Measurements from ENCODE around the gene FOXA3.

The FOXA3 gene

DNA sequence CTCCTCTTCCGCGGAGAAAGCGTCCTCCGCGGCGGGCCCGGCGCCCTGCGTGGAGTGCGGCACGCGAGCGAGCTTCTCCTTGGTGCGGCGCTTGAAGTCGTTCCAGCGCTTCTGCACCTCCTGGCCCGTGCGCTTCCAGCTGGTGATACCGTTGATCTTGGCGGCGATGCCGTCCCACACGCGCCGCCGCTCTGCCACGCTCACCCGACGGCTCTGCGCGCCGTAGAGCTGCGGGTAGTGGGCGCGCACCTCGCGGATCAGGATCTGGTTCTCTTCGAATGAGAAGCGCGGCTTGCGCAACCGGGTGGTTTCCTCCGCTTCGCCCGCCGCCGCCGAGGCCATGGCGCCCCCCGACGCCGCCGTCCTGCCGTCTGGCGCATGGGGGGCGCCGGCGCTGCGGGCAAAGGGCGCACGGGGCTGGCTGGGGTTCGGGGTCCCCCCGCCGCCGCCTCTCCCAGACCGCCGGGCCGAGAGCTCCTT is 37.3 kb downstream of the FOXA3 start:
- Histone ChIP-seq H2BK120ac (ENCODE audit: low read depth, low read length) (no peak overlapping the region), H3K4me1 (ENCODE audit: control insufficient read depth, low read depth, low read length) (no peaks in the 10 kb centered on the region), H2BK15ac (replicated peaks; ENCODE audit: low read depth) (no peak overlapping the region), H3K4ac (ENCODE audit: low read depth, low read length) (no peak overlapping the region), H3K79me2 (ENCODE audit: control insufficient read depth, insufficient read depth, low read length) (no peaks in the 10 kb centered on the region), H3K18ac (ENCODE audit: low read length) (peak overlapping the region; percentile 78), H3K23ac (ENCODE audit: low read length) (no peak overlapping the region), H3K4me3 (ENCODE audit: low read length) (peak overlapping the region; percentile 42), H3K56ac (ENCODE audit: low read length) (peak overlapping the region; percentile 84), H4K8ac (ENCODE audit: low read depth, low read length) (no peak overlapping the region), H3K36me3 (ENCODE audit: control insufficient read depth, insufficient read depth, low read length) (peaks cover 1% of the 10 kb centered on the region), H3K9ac (ENCODE audit: low read length) (peak overlapping the region; percentile 75), H3K27me3 (ENCODE audit: insufficient read depth, low read length, poor library complexity) (no peaks in the 10 kb centered on the region), H2BK5ac (ENCODE audit: low read length) (no peak overlapping the region), H2AK5ac (ENCODE audit: low read length) (no peak overlapping the region), H4K5ac (ENCODE audit: low read length) (no peak overlapping the region), H3K4me2 (ENCODE audit: low read length) (peak overlapping the region; percentile 67), H3K79me1 (ENCODE audit: low read length) (no peaks in the 10 kb centered on the region), H3K27ac (ENCODE audit: low read depth, low read length) (no peak overlapping the region)
- peak; percentile 29 for DNase-seq
- WGBS (ENCODE audit: extremely low coverage, insufficient coverage, low lambda C conversion rate) = no CpG with 5 or more reads among the region's 69 CpGs

DNA sequence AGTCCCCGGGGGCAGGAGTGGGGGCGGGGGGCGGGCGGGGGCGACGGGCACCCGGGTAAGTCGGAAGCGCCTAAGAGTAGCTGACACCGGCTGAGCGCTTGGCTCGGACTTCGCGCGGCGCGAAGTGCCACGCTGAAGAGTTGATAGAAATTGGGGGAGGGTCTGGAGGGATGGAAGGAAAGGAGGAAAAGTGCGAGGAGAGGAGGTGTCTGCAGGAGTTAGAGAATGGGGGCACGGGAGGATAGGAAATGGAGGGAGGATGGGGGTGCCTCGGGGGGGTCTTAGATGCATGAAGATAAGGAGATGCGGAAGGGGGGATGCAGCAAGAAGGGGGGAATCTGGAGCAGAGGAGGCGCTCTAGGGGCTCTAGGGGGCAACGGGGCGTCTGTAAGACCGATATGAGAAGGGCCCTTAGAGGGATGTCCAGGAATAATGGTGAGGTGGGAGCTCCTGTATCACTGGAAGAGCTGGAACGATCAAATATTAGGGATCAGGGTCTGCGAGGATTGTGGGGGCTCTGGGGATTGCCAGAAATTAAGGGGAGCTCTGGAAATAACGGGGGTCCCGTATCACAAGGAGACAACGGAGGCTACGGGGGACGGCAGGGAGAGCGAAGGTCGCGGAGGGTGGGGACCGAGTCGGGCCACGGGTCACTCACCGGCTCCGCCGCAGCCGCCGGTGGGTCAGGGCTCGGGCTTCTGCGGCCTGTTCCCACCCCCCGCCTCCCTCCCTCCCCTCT is 38.0 kb downstream of the FOXA3 start, which contains the start of gene MYPOP:
Gene MYPOP (minus strand): TSS at position 702 of the 739 bp plus-strand sequence. CDS start 840 bp downstream, outside the sequence.
- no peak within 1 kb of the TSS for H4K8ac ChIP-seq (ENCODE audit: low read depth, low read length)
- no peaks in the 10 kb centered on the region for H3K79me1 ChIP-seq (ENCODE audit: low read length)
- no peak within 1 kb of the TSS for H3K4ac ChIP-seq (ENCODE audit: low read depth, low read length)
- H3K36me3 ChIP-seq (ENCODE audit: control insufficient read depth, insufficient read depth, low read length) = peaks cover 1% of the 10 kb centered on the region
- peak; percentile 39 for DNase-seq
- H3K56ac ChIP-seq (ENCODE audit: low read length) = peak within 1 kb of the TSS; percentile 88
- H2BK5ac ChIP-seq (ENCODE audit: low read length) = no peak within 1 kb of the TSS
- no CpG with 5 or more reads among the region's 47 CpGs for WGBS (ENCODE audit: extremely low coverage, insufficient coverage, low lambda C conversion rate)
- H2BK15ac ChIP-seq (replicated peaks; ENCODE audit: low read depth) = no peak within 1 kb of the TSS
- H3K79me2 ChIP-seq (ENCODE audit: control insufficient read depth, insufficient read depth, low read length) = no peaks in the 10 kb centered on the region
- H4K5ac ChIP-seq (ENCODE audit: low read length) = no peak within 1 kb of the TSS
- no peak within 1 kb of the TSS for H3K23ac ChIP-seq (ENCODE audit: low read length)
- H2BK120ac ChIP-seq (ENCODE audit: low read depth, low read length) = no peak within 1 kb of the TSS
- H3K4me3 ChIP-seq (ENCODE audit: low read length) = peak within 1 kb of the TSS; percentile 83
- peak within 1 kb of the TSS; percentile 90 for H3K9ac ChIP-seq (ENCODE audit: low read length)
- H2AK5ac ChIP-seq (ENCODE audit: low read length) = no peak within 1 kb of the TSS
- H3K4me2 ChIP-seq (ENCODE audit: low read length) = peak within 1 kb of the TSS; percentile 99
- no peaks in the 10 kb centered on the region for H3K4me1 ChIP-seq (ENCODE audit: control insufficient read depth, low read depth, low read length)
- H3K18ac ChIP-seq (ENCODE audit: low read length) = peak within 1 kb of the TSS; percentile 78
- H3K27me3 ChIP-seq (ENCODE audit: insufficient read depth, low read length, poor library complexity) = no peaks in the 10 kb centered on the region
- peak within 1 kb of the TSS; percentile 74 for H3K27ac ChIP-seq (ENCODE audit: low read depth, low read length)

DNA sequence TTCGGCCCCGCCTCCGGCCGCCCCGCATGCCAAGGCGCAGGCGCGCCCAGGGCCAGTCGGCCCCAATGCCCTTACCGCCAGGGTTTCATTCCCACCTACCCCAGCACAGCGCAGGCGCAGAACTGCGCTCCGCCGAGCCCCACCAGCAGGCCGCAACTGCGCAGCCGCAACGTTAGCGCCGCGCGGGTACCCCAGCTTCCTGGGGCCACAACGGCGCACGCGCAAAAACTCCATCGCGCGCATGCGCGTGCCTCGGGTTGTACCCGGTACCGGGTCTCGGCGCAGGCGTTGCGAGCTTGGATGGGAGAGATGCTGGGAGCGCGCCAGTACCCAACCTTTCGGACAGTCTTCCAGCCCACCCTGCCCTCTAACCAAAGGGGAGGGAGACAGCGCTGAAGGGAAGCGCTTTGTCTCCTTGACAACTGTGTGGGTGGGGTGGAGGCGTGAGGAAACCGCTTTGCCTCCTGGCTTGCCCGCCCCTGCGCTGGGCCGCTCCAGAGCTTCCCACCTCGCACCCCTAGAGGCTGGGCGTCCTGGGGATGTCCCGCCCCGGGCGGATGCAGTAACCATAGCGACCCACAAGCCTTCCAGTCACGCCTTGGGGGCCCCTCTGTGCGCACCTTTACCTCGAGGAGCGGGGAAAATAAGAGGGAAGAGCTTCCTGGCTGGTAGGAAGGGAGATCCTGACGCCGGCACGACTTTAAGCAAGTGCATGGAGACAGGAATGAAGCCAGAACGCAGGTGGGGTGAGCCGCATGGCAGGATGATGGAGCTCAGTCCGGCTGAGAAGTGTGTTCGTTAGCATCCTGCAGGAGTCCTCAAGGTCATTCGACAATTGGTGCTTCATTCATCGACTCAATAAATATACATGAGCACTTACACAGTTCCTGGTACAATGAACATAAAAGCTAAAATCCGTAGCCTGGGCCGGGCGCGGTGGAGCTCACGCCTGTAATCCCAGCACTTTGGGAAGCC is 38.8 kb downstream of the FOXA3 start:
- no CpG with 5 or more reads among the region's 73 CpGs for WGBS (ENCODE audit: extremely low coverage, insufficient coverage, low lambda C conversion rate)
- H4K5ac ChIP-seq (ENCODE audit: low read length) = no peak overlapping the region
- peak overlapping the region; percentile 81 for H3K4me2 ChIP-seq (ENCODE audit: low read length)
- H3K9ac ChIP-seq (ENCODE audit: low read length) = peak overlapping the region; percentile 72
- peak overlapping the region; percentile 50 for H3K4me3 ChIP-seq (ENCODE audit: low read length)
- no peak overlapping the region for H2BK5ac ChIP-seq (ENCODE audit: low read length)
- no peak overlapping the region for H2AK5ac ChIP-seq (ENCODE audit: low read length)
- H2BK120ac ChIP-seq (ENCODE audit: low read depth, low read length) = no peak overlapping the region
- H3K79me1 ChIP-seq (ENCODE audit: low read length) = no peaks in the 10 kb centered on the region
- H3K27me3 ChIP-seq (ENCODE audit: insufficient read depth, low read length, poor library complexity) = no peaks in the 10 kb centered on the region
- peaks cover 1% of the 10 kb centered on the region for H3K36me3 ChIP-seq (ENCODE audit: control insufficient read depth, insufficient read depth, low read length)
- H4K8ac ChIP-seq (ENCODE audit: low read depth, low read length) = no peak overlapping the region
- no peaks in the 10 kb centered on the region for H3K4me1 ChIP-seq (ENCODE audit: control insufficient read depth, low read depth, low read length)
- H3K56ac ChIP-seq (ENCODE audit: low read length) = peak overlapping the region; percentile 87
- no peak overlapping the region for H3K4ac ChIP-seq (ENCODE audit: low read depth, low read length)
- peak overlapping the region; percentile 74 for H3K27ac ChIP-seq (ENCODE audit: low read depth, low read length)
- H3K23ac ChIP-seq (ENCODE audit: low read length) = no peak overlapping the region
- H3K79me2 ChIP-seq (ENCODE audit: control insufficient read depth, insufficient read depth, low read length) = no peaks in the 10 kb centered on the region
- no peak overlapping the region for H3K18ac ChIP-seq (ENCODE audit: low read length)
- DNase-seq = peak; percentile 98
- H2BK15ac ChIP-seq (replicated peaks; ENCODE audit: low read depth) = no peak overlapping the region

DNA sequence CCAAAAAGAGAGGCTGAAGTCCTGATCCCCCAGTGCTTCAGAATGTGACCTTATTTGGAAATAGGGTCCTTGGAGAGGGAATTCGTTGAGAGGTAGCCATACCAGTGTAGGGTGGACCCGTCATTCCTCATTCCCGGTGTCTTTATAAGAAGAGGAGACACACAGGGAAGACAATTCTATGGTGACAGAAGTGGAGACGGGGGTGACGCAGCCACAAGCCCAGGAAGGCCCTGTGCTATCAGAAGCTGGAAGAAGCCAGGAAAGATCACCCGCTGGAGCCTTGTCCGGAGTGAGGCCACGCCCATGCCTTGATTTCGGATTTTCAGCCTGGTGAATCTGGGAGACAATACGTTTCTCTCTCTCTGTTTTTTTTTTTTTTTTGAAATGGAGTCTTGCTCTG is 40.9 kb downstream of the FOXA3 start:
- Histone ChIP-seq H3K79me1 (ENCODE audit: low read length) (no peaks in the 10 kb centered on the region), H3K23ac (ENCODE audit: low read length) (no peak overlapping the region), H3K4me2 (ENCODE audit: low read length) (no peak overlapping the region), H4K5ac (ENCODE audit: low read length) (no peak overlapping the region), H3K27ac (ENCODE audit: low read depth, low read length) (no peak overlapping the region), H3K36me3 (ENCODE audit: control insufficient read depth, insufficient read depth, low read length) (no peaks in the 10 kb centered on the region), H3K27me3 (ENCODE audit: insufficient read depth, low read length, poor library complexity) (no peaks in the 10 kb centered on the region), H3K4ac (ENCODE audit: low read depth, low read length) (no peak overlapping the region), H2BK120ac (ENCODE audit: low read depth, low read length) (no peak overlapping the region), H2BK15ac (replicated peaks; ENCODE audit: low read depth) (no peak overlapping the region), H3K4me1 (ENCODE audit: control insufficient read depth, low read depth, low read length) (no peaks in the 10 kb centered on the region), H4K8ac (ENCODE audit: low read depth, low read length) (no peak overlapping the region), H3K4me3 (ENCODE audit: low read length) (no peak overlapping the region), H3K9ac (ENCODE audit: low read length) (no peak overlapping the region), H2AK5ac (ENCODE audit: low read length) (no peak overlapping the region), H3K56ac (ENCODE audit: low read length) (no peak overlapping the region), H3K18ac (ENCODE audit: low read length) (no peak overlapping the region), H2BK5ac (ENCODE audit: low read length) (no peak overlapping the region), H3K79me2 (ENCODE audit: control insufficient read depth, insufficient read depth, low read length) (no peaks in the 10 kb centered on the region)
- DNase-seq = no peak
- WGBS (ENCODE audit: extremely low coverage, insufficient coverage, low lambda C conversion rate) = no CpG with 5 or more reads among the region's 10 CpGs

DNA sequence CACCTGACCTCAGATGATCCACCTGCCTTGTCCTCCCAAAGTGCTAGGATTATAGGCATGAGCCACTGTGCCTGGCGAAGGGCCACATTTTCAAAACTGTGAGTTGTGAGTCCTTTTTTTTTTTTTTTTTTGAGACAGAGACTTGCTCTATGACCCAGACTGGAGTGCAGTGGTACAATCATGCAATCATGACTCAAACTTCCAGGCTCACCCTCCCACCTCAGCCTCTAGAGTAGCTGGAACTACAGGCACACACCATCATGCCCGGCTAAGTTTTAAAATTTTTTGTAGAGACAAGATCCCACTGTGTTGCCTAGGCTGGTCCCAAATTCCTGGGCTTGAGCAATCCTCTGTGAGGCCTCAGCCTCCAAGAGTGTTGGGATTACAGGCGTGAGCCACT is 42.1 kb downstream of the FOXA3 start:
- DNase-seq = no peak
- Histone ChIP-seq H3K4ac (ENCODE audit: low read depth, low read length) (no peak overlapping the region), H2BK5ac (ENCODE audit: low read length) (no peak overlapping the region), H3K9ac (ENCODE audit: low read length) (no peak overlapping the region), H2AK5ac (ENCODE audit: low read length) (no peak overlapping the region), H3K27me3 (ENCODE audit: insufficient read depth, low read length, poor library complexity) (no peaks in the 10 kb centered on the region), H3K27ac (ENCODE audit: low read depth, low read length) (no peak overlapping the region), H3K4me2 (ENCODE audit: low read length) (no peak overlapping the region), H3K4me1 (ENCODE audit: control insufficient read depth, low read depth, low read length) (no peaks in the 10 kb centered on the region), H3K36me3 (ENCODE audit: control insufficient read depth, insufficient read depth, low read length) (no peaks in the 10 kb centered on the region), H4K5ac (ENCODE audit: low read length) (no peak overlapping the region), H3K79me2 (ENCODE audit: control insufficient read depth, insufficient read depth, low read length) (no peaks in the 10 kb centered on the region), H3K4me3 (ENCODE audit: low read length) (no peak overlapping the region), H3K18ac (ENCODE audit: low read length) (no peak overlapping the region), H3K79me1 (ENCODE audit: low read length) (no peaks in the 10 kb centered on the region), H4K8ac (ENCODE audit: low read depth, low read length) (no peak overlapping the region), H2BK15ac (replicated peaks; ENCODE audit: low read depth) (no peak overlapping the region), H3K23ac (ENCODE audit: low read length) (no peak overlapping the region), H3K56ac (ENCODE audit: low read length) (no peak overlapping the region), H2BK120ac (ENCODE audit: low read depth, low read length) (no peak overlapping the region)
- no CpG with 5 or more reads among the region's 3 CpGs for WGBS (ENCODE audit: extremely low coverage, insufficient coverage, low lambda C conversion rate)

All from mesendoderm (in vitro differentiated cells).